Heart left ventricle (tissue), 13 donors: ENCODE results near the gene TEP1.

Source experiments
- CTCF ChIP-seq, 12 donors: fragments of 200-600 bp; sonication (generic) in 4 of 12; IDR thresholded peaks; one replicate each; pipeline versions ENCODE4 v1.5.0 to v1.8.0; 2018 to 2022; ENCODE audit warnings: antibody characterized with exemption in 12 of 12, mild to moderate bottlenecking in 5 of 12
- POLR2A ChIP-seq, 2 donors: fragments of 450-650 bp; IDR thresholded peaks; one replicate each; pipeline ENCODE4 v1.6.1; 2017; ENCODE audit warnings: antibody characterized with exemption in 2 of 2, mild to moderate bottlenecking in 2 of 2, moderate library complexity in 2 of 2
- donor health status: ischemic (EF 13 %, LVEDD 7.1; RV severe dilation, severe dysfunction).
- donor health status: DM: no; HTN: yes; CAD: no.
- donor health status: DM: no; HTN: no; CAD: no.
- donor health status: ischemic (EF 25% LVEDD 6.9; RV normal size, moderate dysfunction).
- donor health status: ischemic (EF 25% LVEDD 5.7; RV mildly dilated, moderate dysfunction).
- donor health status: ischemic (EF 35%, LVEDD 5.7; RV mildly dilated, moderate dysfunction).
- donor health status: nonischemic (EF 11% LVEDD 7.7; RV severe dilation, severe dysfunction).
- donor health status: DM: yes; HTN: yes; CAD: no.
- donor health status: PGD.
- donor health status: ischemic (EF 29% LVEDD 5.4; RV normal size, mild dysfunction).
- donor health status: nonischemic (EF 23%, LVEDD 6.1; RV moderate dilation, normal function).

DNA sequence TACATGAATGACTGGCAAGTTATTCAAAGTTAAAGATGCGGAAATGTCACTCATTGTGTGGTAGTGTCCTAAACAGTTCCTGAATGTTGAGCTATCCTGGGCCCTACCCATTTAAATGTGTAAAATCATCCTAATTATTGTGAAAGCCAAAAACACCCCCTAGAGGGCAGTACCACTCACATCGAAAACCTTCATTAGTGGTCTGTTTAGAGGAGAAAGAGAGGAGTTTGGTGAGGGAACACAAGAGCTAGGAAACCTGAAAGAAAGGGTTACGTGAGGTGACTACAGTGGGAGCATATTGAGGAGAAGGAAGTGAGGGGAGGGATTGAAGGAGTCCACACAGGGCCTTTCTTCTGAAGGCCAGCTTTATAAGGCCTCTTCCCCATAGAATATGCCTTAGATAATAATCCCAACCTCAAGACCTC is 2.5 kb upstream of the TEP1 start:
- TF ChIP-seq CTCF (IDR thresholded peaks at IDR 0.05) (peak; percentile 42 to 71 (median 54)), POLR2A (IDR thresholded peaks at IDR 0.05) (no peak)
